Hepatocyte (in vitro differentiated cells): Measurements from ENCODE around the gene SNX5. TPM values are rescaled to one million over a fixed set of nuclear protein-coding genes. Genes with fewer than 3 reads are reported as not detected.
"Not testable (repeated sequence)": the region's sequence is repeated elsewhere in the genome, so short reads cannot be mapped to it uniquely, and the experiment has no call there.

Experiments used
- DNase-seq: peaks from one replicate; pipeline ENCODE4 v3.0.0-alpha.2; 2016; ENCODE audit warnings: low spot score
- H2AFZ ChIP-seq: fragments of 200-600 bp; sonication (generic); 2 replicates; pipeline ENCODE4 v1.6.0; 2016; ENCODE audit warnings: antibody characterized with exemption, mild to moderate bottlenecking
- H3K27ac ChIP-seq: fragments of 200-600 bp; sonication (generic); 2 replicates; pipeline ENCODE4 v1.5.1; 2016; ENCODE audit warnings: mild to moderate bottlenecking
- H3K27me3 ChIP-seq: fragments of 200-600 bp; sonication (generic); 2 replicates; pipeline ENCODE4 v1.6.1; 2016
- H3K36me3 ChIP-seq: fragments of 200-600 bp; sonication (generic); replicated peaks from 2 replicates; pipeline ENCODE4 v1.5.1; 2016; ENCODE audit warnings: low read depth; ENCODE audit not compliant: insufficient read depth
- H3K4me1 ChIP-seq: fragments of 200-600 bp; sonication (generic); 2 replicates; pipeline ENCODE4 v1.5.1; 2016; ENCODE audit warnings: mild to moderate bottlenecking, moderate library complexity; ENCODE audit not compliant: insufficient read depth
- H3K4me2 ChIP-seq: fragments of 200-600 bp; sonication (generic); 2 replicates; pipeline ENCODE4 v1.6.0; 2016
- H3K4me3 ChIP-seq: fragments of 200-600 bp; sonication (generic); 2 replicates; pipeline ENCODE4 v1.5.1; 2016; ENCODE audit warnings: mild to moderate bottlenecking
- H3K79me2 ChIP-seq: fragments of 200-600 bp; sonication (generic); 2 replicates; pipeline ENCODE4 v1.6.0; 2017; ENCODE audit warnings: mild to moderate bottlenecking
- H3K9me2 ChIP-seq: fragments of 200-600 bp; sonication (generic); replicated peaks from 2 replicates; pipeline ENCODE4 v1.6.0; 2017; ENCODE audit warnings: mild to moderate bottlenecking; ENCODE audit not compliant: insufficient read depth
- H3K9me3 ChIP-seq: fragments of 200-600 bp; sonication (generic); 2 replicates; pipeline ENCODE4 v1.5.1; 2016; ENCODE audit warnings: low read depth, mild to moderate bottlenecking
- H4K20me1 ChIP-seq: fragments of 200-600 bp; sonication (generic); 2 replicates; pipeline ENCODE4 v1.6.0; 2016; ENCODE audit warnings: mild to moderate bottlenecking; ENCODE audit not compliant: insufficient read depth, poor library complexity, severe bottlenecking
- CTCF ChIP-seq: fragments of 200-600 bp; sonication (generic); IDR thresholded peaks from 2 replicates; pipeline ENCODE4 v1.5.1; 2016; ENCODE audit warnings: antibody characterized with exemption, mild to moderate bottlenecking; ENCODE audit not compliant: poor library complexity
- EZH2 ChIP-seq: fragments of 200-600 bp; sonication (generic); IDR thresholded peaks from 2 replicates; pipeline ENCODE4 v1.6.1; 2016; ENCODE audit warnings: antibody characterized with exemption, mild to moderate bottlenecking, borderline replicate concordance
- EZH2phosphoT487 ChIP-seq: fragments of 200-600 bp; sonication (generic); IDR thresholded peaks from one replicate; pipeline ENCODE4 v1.6.1; 2018; ENCODE audit warnings: antibody characterized with exemption, mild to moderate bottlenecking, low read depth, moderate library complexity; ENCODE audit not compliant: unreplicated experiment, severe bottlenecking
- whole genome bisulfite sequencing: methylation state at CpG from one replicate; pipeline ENCODE4 v1.1.6; 2016; ENCODE audit warnings: low lambda C conversion rate; ENCODE audit errors: missing lambda C conversion rate; 5-methylcytosine and 5-hydroxymethylcytosine counted together
- polyA plus RNA-seq: library from polyadenylated mRNA; unstranded; fragments of >200 nt; fragmentation: Nextera tagmentation; extraction: Ambion mirVana; gene quantifications from 2 replicates; pipeline ENCODE4 v1.2.1, GENCODE V29; 2016
- total RNA-seq: library from RNA; depleted of rRNA; stranded (reverse); fragments of >200 nt; gene quantifications from 2 replicates; pipeline ENCODE4 v1.2.3, GENCODE V29; 2014

The SNX5 gene
- total and polyA plus RNA-seq, 2 experiments from 2014 or later: 74.9 to 190 TPM

- TF ChIP-seq EZH2 (no peak), EZH2phosphoT487 (no peak), CTCF (no peak)
- H3K9me3 ChIP-seq: no peaks in the 10 kb centered on the region
- 69% methylated on average over 1 of the region's 1 CpG for WGBS
- H3K36me3 ChIP-seq: no peaks in the 10 kb centered on the region
- no peak overlapping the region for H3K4me3 ChIP-seq
- peak overlapping the region; percentile 84 for H3K4me2 ChIP-seq
- peak overlapping the region; percentile 98 for H3K27ac ChIP-seq
- H3K9me2 ChIP-seq: no peaks in the 10 kb centered on the region
- peaks cover 80% of the 10 kb centered on the region for H4K20me1 ChIP-seq
- H3K79me2 ChIP-seq: peaks cover 98% of the 10 kb centered on the region
- peaks cover 82% of the 10 kb centered on the region for H3K4me1 ChIP-seq
- H2AFZ ChIP-seq: no peak overlapping the region
- no peak for DNase-seq
- no peaks in the 10 kb centered on the region for H3K27me3 ChIP-seq
Measured at GRCh38 chr20:17961587-17961940, 7.0 kb downstream of the SNX5 start.

DNA sequence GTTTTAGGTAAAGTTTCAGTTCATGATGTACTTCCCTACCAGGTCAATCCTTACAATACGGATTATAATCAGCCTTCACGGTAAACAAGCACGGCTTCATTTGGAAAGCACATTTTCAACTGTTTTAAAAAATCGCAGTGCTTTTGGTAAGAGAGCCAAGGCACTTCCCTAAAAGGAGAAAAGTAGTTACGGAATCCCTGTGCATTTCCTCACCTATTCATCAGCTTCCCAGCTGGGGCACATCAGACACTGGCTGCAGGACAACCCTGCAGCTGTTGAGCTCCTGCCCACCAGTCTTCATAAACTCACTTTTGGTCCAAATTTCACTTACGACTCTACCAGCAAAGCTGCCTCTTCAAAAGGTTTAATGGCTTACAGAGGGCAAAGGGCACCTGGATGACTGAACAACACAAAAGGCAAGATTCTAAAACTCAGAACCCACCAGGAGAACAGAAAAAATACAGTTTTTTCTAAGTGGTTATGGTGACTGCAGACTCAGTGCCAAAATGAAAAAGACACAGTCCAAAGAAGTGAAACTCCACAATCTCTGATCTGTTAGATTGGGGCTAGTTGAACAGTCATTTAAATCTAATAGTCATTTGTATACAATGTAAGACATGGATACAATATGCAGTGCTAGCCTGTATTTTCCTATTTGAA is 7.5 kb downstream of the SNX5 start:
- WGBS: 46% methylated on average over 6 of the region's 6 CpGs
- peaks cover 85% of the 10 kb centered on the region for H3K4me1 ChIP-seq
- no peaks in the 10 kb centered on the region for H3K27me3 ChIP-seq
- no peaks in the 10 kb centered on the region for H3K9me2 ChIP-seq
- H4K20me1 ChIP-seq: peaks cover 81% of the 10 kb centered on the region
- H3K9me3 ChIP-seq: no peaks in the 10 kb centered on the region
- peak overlapping the region; percentile 84 for H3K4me2 ChIP-seq
- no peak for TF ChIP-seq EZH2phosphoT487
- no peak for TF ChIP-seq CTCF
- no peak for TF ChIP-seq EZH2
- no peak overlapping the region for H2AFZ ChIP-seq
- peaks cover 98% of the 10 kb centered on the region for H3K79me2 ChIP-seq
- H3K4me3 ChIP-seq: no peak overlapping the region
- no peak for DNase-seq
- H3K36me3 ChIP-seq: no peaks in the 10 kb centered on the region
- peak overlapping the region; percentile 98 for H3K27ac ChIP-seq

- Histone ChIP-seq H3K79me2 (peaks cover 98% of the 10 kb centered on the region), H3K4me1 (peaks cover 89% of the 10 kb centered on the region), H3K4me2 (peak overlapping the region; percentile 84), H4K20me1 (peaks cover 85% of the 10 kb centered on the region), H3K27ac (peak overlapping the region; percentile 98)
- not testable (repeated sequence) for H3K27me3 ChIP-seq, H3K9me3 ChIP-seq, H3K36me3 ChIP-seq, DNase-seq, H3K4me3 ChIP-seq, H3K9me2 ChIP-seq, H2AFZ ChIP-seq
- 85% methylated on average over 16 of the region's 16 CpGs for WGBS
Measured at GRCh38 chr20:17960400-17960885, 8.2 kb downstream of the SNX5 start.

- no peak overlapping the region for H2AFZ ChIP-seq
- H4K20me1 ChIP-seq: peaks cover 84% of the 10 kb centered on the region
- H3K4me2 ChIP-seq: peak overlapping the region; percentile 84
- H3K4me3 ChIP-seq: no peak overlapping the region
- no peaks in the 10 kb centered on the region for H3K9me3 ChIP-seq
- H3K9me2 ChIP-seq: no peaks in the 10 kb centered on the region
- WGBS: 76% methylated on average over 5 of the region's 5 CpGs
- no peak for DNase-seq
- H3K36me3 ChIP-seq: no peaks in the 10 kb centered on the region
- peaks cover 98% of the 10 kb centered on the region for H3K79me2 ChIP-seq
- no peak for TF ChIP-seq EZH2phosphoT487
- no peak for TF ChIP-seq CTCF
- no peak for TF ChIP-seq EZH2
- peak overlapping the region; percentile 98 for H3K27ac ChIP-seq
- peaks cover 88% of the 10 kb centered on the region for H3K4me1 ChIP-seq
- H3K27me3 ChIP-seq: no peaks in the 10 kb centered on the region
Measured at GRCh38 chr20:17959257-17959627, 9.4 kb downstream of the SNX5 start.
